ENCODE measurements around the gene PBX2. TPM values are rescaled to one million over a fixed set of nuclear protein-coding genes. Genes with fewer than 3 reads are reported as not detected.

The PBX2 gene
- total RNA-seq, 1 experiment from 2014 or later: 176 TPM

DNA sequence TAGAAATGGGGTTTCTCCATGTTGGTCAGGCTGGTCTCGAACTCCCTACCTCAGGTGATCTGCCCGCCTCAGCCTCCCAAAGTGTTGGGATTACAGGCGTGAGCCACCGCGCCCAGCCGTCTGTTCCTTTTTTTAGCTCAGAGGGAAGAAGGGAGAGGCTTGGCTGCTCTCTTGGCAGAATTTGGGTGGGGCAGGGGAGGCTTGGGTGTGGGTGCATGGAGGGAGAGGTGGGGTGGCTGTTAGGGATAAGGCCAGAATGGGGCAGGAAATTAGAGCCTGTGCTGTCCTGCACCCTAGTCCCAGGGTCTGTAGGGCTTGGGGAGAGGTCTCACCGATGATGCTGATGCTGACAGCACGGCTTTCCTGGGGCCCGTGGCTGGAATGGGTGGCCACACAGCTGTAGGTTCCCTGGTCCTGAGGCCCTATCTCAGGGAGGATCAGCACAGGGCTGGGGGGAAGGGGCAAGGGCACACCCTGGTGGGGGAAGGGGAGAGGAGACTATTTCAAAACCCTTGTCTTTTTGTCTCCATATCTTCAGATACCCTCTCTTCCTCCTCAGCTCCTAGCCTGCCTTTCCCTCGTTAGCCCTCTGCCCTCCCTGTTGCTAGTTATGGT is 8.0 kb downstream of the PBX2 start:
- H3K27me3 ChIP-seq (ENCODE audit: insufficient read depth, low read length): no peaks in the 10 kb centered on the region
- H4K20me1 ChIP-seq (ENCODE audit: control insufficient read depth, insufficient read depth, insufficient read length): no peaks in the 10 kb centered on the region
- no peak overlapping the region for H3K23ac ChIP-seq (ENCODE audit: insufficient read length, low read depth, low read length)
- H2BK120ac ChIP-seq (ENCODE audit: low read depth, low read length, poor library complexity, severe bottlenecking): no peak overlapping the region
- H3K4me1 ChIP-seq (ENCODE audit: insufficient read depth, low read length): no peaks in the 10 kb centered on the region
- H3K4me3 Mint-ChIP-seq: no peak overlapping the region
- peak overlapping the region in 2 of 3 experiments; percentile 45 to 57; a peak in 2 of 7 replicates for H3K27ac Mint-ChIP-seq
- no peak overlapping the region for H2BK20ac ChIP-seq (ENCODE audit: low read depth, low read length, poor library complexity, severe bottlenecking)
- H3K9me3 ChIP-seq (ENCODE audit: control insufficient read depth, low read depth, low read length): no peaks in the 10 kb centered on the region
- peaks cover 28 to 68% (median 57%) of the 10 kb centered on the region in 3 experiments for H3K36me3 Mint-ChIP-seq (ENCODE audit: insufficient read depth in 1 of 3, low read depth in 3 of 3)
- TF ChIP-seq, protein P1, sequence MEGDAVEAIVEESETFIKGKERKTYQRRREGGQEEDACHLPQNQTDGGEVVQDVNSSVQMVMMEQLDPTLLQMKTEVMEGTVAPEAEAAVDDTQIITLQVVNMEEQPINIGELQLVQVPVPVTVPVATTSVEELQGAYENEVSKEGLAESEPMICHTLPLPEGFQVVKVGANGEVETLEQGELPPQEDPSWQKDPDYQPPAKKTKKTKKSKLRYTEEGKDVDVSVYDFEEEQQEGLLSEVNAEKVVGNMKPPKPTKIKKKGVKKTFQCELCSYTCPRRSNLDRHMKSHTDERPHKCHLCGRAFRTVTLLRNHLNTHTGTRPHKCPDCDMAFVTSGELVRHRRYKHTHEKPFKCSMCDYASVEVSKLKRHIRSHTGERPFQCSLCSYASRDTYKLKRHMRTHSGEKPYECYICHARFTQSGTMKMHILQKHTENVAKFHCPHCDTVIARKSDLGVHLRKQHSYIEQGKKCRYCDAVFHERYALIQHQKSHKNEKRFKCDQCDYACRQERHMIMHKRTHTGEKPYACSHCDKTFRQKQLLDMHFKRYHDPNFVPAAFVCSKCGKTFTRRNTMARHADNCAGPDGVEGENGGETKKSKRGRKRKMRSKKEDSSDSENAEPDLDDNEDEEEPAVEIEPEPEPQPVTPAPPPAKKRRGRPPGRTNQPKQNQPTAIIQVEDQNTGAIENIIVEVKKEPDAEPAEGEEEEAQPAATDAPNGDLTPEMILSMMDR (conservative IDR thresholded peaks at IDR 0.05): peak; percentile 20; the same call in 1 of the 3 replicates
- H4K8ac ChIP-seq (replicated peaks; ENCODE audit: insufficient read length, low read depth, low read length): no peak overlapping the region
- H2AK5ac ChIP-seq (ENCODE audit: insufficient read length, low read length): no peak overlapping the region
- WGBS (ENCODE audit: extremely low coverage, insufficient read length, low lambda C conversion rate): no CpG with 5 or more reads among the region's 10 CpGs
- peaks cover 16 to 30% of the 10 kb centered on the region in 2 experiments for H3K4me1 Mint-ChIP-seq
- H3K14ac ChIP-seq (ENCODE audit: insufficient read depth, low read length): no peak overlapping the region
- H3K79me1 ChIP-seq (ENCODE audit: insufficient read depth, low read depth, low read length, poor library complexity, severe bottlenecking): no peaks in the 10 kb centered on the region
- no peak for DNase-seq
- no peak overlapping the region for H2AFZ ChIP-seq (ENCODE audit: low read length)
- H3K18ac ChIP-seq (ENCODE audit: insufficient read length, low read depth, low read length): no peak overlapping the region
- peaks cover 7% of the 10 kb centered on the region for H3K23me2 ChIP-seq (ENCODE audit: insufficient read length, low read depth, low read length, poor library complexity, severe bottlenecking)
- no peaks in the 10 kb centered on the region; the same call in 1 of the 2 replicates for H3K27me3 Mint-ChIP-seq (ENCODE audit: low read depth)
- H4K5ac ChIP-seq (ENCODE audit: insufficient read length, low read depth, low read length): no peak overlapping the region
- H3K79me2 ChIP-seq (ENCODE audit: insufficient read depth, low read length): peaks cover 4% of the 10 kb centered on the region; the same call in 1 of the 2 replicates
- H2BK12ac ChIP-seq (ENCODE audit: insufficient read length, low read depth, low read length): no peak overlapping the region
- no peak overlapping the region for H3K27ac ChIP-seq (ENCODE audit: insufficient read length, low read depth, low read length)
- no peak overlapping the region for H3K56ac ChIP-seq (ENCODE audit: insufficient read length, low read depth, low read length)
- H3K9me3 Mint-ChIP-seq: no peaks in the 10 kb centered on the region; a peak in 1 of 5 replicates
- H3K4me2 ChIP-seq (ENCODE audit: insufficient read depth, insufficient read length, low read length): no peak overlapping the region
- H3K4ac ChIP-seq (ENCODE audit: low read depth, low read length): no peak overlapping the region
- no peak overlapping the region for H2BK5ac ChIP-seq (ENCODE audit: insufficient read length, low read length)
- H3T11ph ChIP-seq (ENCODE audit: low read length): no peak overlapping the region
- H3K9ac ChIP-seq (ENCODE audit: extremely low read depth, insufficient read length, low read length): no peak overlapping the region
- H4K91ac ChIP-seq (ENCODE audit: insufficient read length, low read depth, low read length): no peak overlapping the region
- H2BK15ac ChIP-seq (ENCODE audit: low read depth, low read length): no peak overlapping the region
